ENCODE results near the gene KDM7A.

DNA sequence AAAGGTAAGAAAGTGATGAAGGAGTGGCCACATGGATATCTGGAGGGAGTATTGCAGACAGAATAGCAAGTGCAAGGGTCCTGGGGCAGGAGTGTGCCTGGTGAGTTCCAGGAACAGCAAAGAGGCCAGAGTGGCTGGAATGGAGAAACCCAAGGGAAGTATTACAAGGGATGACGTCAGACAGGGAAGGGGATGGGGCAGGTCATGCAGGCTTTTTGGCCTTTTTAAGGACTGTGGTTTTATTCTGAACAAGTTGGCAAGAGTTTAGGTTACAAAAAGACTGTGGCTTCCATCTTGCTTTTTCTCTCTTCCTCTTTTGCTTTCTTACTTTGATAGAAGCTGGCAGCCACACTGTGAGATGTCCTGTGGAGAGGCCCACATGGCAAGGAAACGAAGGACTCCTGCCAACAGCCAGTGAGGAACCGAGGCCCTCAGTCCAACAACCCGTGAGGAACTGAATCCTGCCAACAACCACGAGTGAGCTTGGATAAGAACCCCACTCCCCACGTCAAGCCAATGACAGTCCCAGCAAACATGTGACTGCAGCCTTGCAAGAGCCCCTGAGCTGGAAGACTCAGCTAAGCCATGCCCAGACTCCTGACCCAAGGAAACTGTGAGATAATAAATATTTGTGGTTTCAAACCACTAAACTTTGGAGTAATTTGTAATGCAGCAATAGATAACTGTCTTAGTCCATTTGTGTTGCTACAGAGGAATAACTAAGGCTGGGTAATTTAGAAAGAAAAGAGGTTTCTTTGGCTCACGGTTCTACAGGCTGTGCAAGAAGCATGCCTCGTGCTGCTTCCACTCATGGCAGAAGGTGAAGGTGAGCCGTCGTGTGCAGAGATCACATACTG is 19.8 kb upstream of the KDM7A start:
- no peak for TF ChIP-seq ZFP36 (IDR thresholded peaks at IDR 0.05; ENCODE audit: borderline replicate concordance, partially characterized antibody)
- TF ChIP-seq POLR2A (IDR thresholded peaks at IDR 0.05; ENCODE audit: low read length): no peak
- no peak for TF ChIP-seq CEBPB (IDR thresholded peaks at IDR 0.05)
- no peak for TF ChIP-seq JUN (IDR thresholded peaks at IDR 0.05)
- no peak for TF ChIP-seq BHLHE40 (IDR thresholded peaks at IDR 0.05; ENCODE audit: low read depth, low read length)
- TF ChIP-seq, protein P1, sequence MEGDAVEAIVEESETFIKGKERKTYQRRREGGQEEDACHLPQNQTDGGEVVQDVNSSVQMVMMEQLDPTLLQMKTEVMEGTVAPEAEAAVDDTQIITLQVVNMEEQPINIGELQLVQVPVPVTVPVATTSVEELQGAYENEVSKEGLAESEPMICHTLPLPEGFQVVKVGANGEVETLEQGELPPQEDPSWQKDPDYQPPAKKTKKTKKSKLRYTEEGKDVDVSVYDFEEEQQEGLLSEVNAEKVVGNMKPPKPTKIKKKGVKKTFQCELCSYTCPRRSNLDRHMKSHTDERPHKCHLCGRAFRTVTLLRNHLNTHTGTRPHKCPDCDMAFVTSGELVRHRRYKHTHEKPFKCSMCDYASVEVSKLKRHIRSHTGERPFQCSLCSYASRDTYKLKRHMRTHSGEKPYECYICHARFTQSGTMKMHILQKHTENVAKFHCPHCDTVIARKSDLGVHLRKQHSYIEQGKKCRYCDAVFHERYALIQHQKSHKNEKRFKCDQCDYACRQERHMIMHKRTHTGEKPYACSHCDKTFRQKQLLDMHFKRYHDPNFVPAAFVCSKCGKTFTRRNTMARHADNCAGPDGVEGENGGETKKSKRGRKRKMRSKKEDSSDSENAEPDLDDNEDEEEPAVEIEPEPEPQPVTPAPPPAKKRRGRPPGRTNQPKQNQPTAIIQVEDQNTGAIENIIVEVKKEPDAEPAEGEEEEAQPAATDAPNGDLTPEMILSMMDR (IDR thresholded peaks at IDR 0.05): no peak
- no peak for TF ChIP-seq KDM5A (IDR thresholded peaks at IDR 0.05)
- no peak for TF ChIP-seq TP53 (CRISPR knock-in tag; IDR thresholded peaks at IDR 0.05)
- no peak for TF ChIP-seq EP300 (IDR thresholded peaks at IDR 0.05)

All from A549 (cell line).